Stimulated activated CD8-positive, alpha-beta memory T cell treated with anti-CD3 and anti-CD28 coated beads, Interleukin-4, amount 100 ng/mL, for 4 hours (primary cell): Measurements from ENCODE around the gene NRN1.
"Not testable (repeated sequence)": the region's sequence is repeated elsewhere in the genome, so short reads cannot be mapped to it uniquely, and the experiment has no call there.

Experiments
- DNase-seq, 2 donors: peaks; one replicate each; pipeline ENCODE4 v3.0.0-alpha.2; 2020; ENCODE audit warnings: low read depth in 2 of 2, low spot score in 1 of 2

The NRN1 gene

GRCh38 chr6:6006428-6007365, at the start of gene NRN1:
TSS of gene NRN1 (minus strand) at chr6:6006925. CDS start at chr6:6006749, 176 bp downstream.
- no peak for DNase-seq

- no peak for DNase-seq
Measured at GRCh38 chr6:6052216-6052615, 45.5 kb upstream of the NRN1 start.

- no peak for DNase-seq
Measured at GRCh38 chr6:6046716-6047115, 40.0 kb upstream of the NRN1 start.

GRCh38 chr6:6039946-6040509, 33.3 kb upstream of the NRN1 start:
- no peak for DNase-seq

GRCh38 chr6:6037179-6037578, 30.5 kb upstream of the NRN1 start:
- DNase-seq = no peak

- no peak for DNase-seq
Measured at GRCh38 chr6:6033858-6034257, 27.1 kb upstream of the NRN1 start.

GRCh38 chr6:6026513-6027205, 19.9 kb upstream of the NRN1 start:
- no peak for DNase-seq

- DNase-seq = no peak
Measured at GRCh38 chr6:6025736-6026135, 19.0 kb upstream of the NRN1 start.

GRCh38 chr6:6024220-6024619, 17.5 kb upstream of the NRN1 start:
- DNase-seq = no peak

- DNase-seq = not testable (repeated sequence)
Measured at GRCh38 chr6:6022841-6023240, 16.1 kb upstream of the NRN1 start.

GRCh38 chr6:6008648-6009421, 2.1 kb upstream of the NRN1 start:
- no peak for DNase-seq

- no peak for DNase-seq
Measured at GRCh38 chr6:6008089-6008647, 1.4 kb upstream of the NRN1 start.

GRCh38 chr6:6007366-6008088, 802 bp upstream of the NRN1 start:
- DNase-seq = no peak

GRCh38 chr6:6006006-6006427, 708 bp downstream of the NRN1 start:
- DNase-seq = no peak

- DNase-seq = no peak
Measured at GRCh38 chr6:6005051-6006005, 1.4 kb downstream of the NRN1 start.

- DNase-seq = no peak
Measured at GRCh38 chr6:6004390-6004995, 2.2 kb downstream of the NRN1 start.

GRCh38 chr6:6003621-6004366, 2.9 kb downstream of the NRN1 start:
- no peak for DNase-seq
